ENCODE measurements around the gene SH3RF1. TPM values are rescaled to one million over a fixed set of nuclear protein-coding genes. Genes with fewer than 3 reads are reported as not detected.

The SH3RF1 gene
- total and polyA plus RNA-seq, 2 of the 13 experiments (the other 11 are each of a cell fraction or from before 2014, with no cell fraction given), result 3.1 to 3.2 TPM

DNA sequence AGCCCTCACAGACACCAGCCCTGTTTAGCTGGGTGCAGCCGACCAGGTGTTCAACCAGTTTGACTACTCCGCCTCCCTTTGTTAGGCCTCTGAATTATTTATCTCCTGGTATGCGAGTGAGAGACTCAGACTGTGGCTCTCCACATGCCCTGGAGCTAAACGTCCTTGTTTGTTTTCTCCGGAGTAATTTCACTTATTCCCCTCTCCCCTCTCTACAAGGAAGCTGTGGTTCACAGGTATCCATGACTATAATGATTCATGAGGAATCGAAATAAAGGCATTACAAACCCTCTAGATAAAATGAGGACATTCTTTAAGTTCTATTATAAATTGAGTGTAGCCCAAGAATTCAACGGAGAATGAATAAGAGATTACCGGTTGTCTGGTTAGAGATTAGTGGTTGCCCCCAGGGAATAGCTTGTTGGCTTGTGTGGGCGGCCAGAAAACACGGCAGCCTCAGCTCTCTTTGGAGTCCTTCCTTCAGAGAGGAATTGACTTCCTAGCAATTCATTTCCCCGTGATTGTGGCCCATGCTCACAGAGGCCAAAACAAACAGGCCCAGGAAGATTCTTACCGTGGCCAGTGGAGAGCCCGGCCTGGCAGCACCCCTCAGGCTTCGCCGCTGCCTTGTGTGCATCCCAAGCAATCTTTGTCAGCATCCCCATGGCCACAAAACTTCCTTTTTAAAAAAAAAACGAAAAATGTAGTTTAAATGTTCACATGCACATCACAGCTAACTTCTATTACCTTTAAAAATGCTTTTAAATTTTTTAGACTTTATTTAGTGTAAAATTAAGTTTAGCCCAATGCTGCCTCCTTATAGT, 200.5 kb downstream of the SH3RF1 start (continued):
- TF ChIP-seq CBX2 (IDR thresholded peaks at IDR 0.05; ENCODE audit: low read depth, low read length), result no peak
- no peak for TF ChIP-seq CBX2 (CRISPR knock-in tag; IDR thresholded peaks at IDR 0.05; ENCODE audit: low read depth)
- no peak for TF ChIP-seq ZSCAN20 (CRISPR knock-in tag; IDR thresholded peaks at IDR 0.05; ENCODE audit: borderline replicate concordance)

DNA sequence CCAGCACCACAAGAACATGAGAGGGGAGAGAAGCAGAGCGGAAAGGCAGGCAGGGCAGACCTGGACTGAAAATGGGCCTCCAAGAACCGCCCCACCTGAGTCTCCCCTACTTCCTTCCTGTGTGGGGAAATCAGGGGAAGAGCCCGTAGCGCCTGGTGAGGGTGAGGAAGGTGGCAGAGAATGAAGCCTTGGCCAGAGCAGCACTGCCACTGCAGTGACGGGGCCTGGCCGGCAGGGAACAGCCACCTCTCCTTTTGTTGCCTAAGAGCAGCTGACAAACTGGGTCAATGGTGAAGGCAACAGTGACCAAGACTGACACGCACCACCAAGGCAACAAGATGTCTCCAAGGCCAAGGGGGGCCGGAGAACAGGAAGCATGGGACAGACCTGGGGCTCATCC, 202.3 kb downstream of the SH3RF1 start:
- in situ Hi-C loops (cut with HindIII; ENCODE audit: extremely low pct_ligation_motif_present, low pct_unique_long_range_greater_than_20kb) (no loop called here), intact Hi-C loops (cut with micrococcal nuclease; ENCODE audit: unreplicated experiment) (no loop called here)
- Histone ChIP-seq H3K27me3 (ENCODE audit: control insufficient read depth in 1 of 2, insufficient read depth in 2 of 2, low read length in 2 of 2) (no peaks in the 10 kb centered on the region), H4K20me1 (ENCODE audit: insufficient read depth, low read length) (no peaks in the 10 kb centered on the region), H3K36me3 (replicated peaks in 1 of 2; ENCODE audit: control insufficient read depth in 1 of 2, insufficient read depth in 2 of 2, low read length in 2 of 2) (no peaks in the 10 kb centered on the region), H3K4me3 (replicated peaks in 1 of 3; ENCODE audit: insufficient read depth in 1 of 3, low read depth in 2 of 3, low read length in 3 of 3) (peak overlapping the region; percentile 15 to 56 (median 23); a peak in 3 of 6 replicates), H3K9ac (ENCODE audit: insufficient read depth, low read depth, low read length) (peak overlapping the region; percentile 20; the same call in 1 of the 2 replicates), H3K27ac (ENCODE audit: extremely low read length, insufficient read depth, low read length) (no peak overlapping the region), H2AFZ (ENCODE audit: low read length) (peak overlapping the region; percentile 76), H3K4me1 (ENCODE audit: insufficient read depth, low read length) (peaks cover 52% of the 10 kb centered on the region), H3K4me2 (ENCODE audit: low read depth, low read length) (peak overlapping the region; percentile 68), H3K9me3 (ENCODE audit: low read length) (peaks cover 8% of the 10 kb centered on the region; the same call in 1 of the 2 replicates), H3K79me2 (ENCODE audit: insufficient read depth, low read length) (no peaks in the 10 kb centered on the region)
- ATAC-seq (peak; percentile 85), DNase-seq (ENCODE audit: low spot score) (peak; percentile 39), FAIRE-seq (peak; percentile 69)
- POLR2A ChIA-PET, result interaction anchor here (0.6 to 1.2 kb wide), 3 partner anchors 12 to 58 kb away, joined by 3 read pairs; partner anchors contain the start of gene CBR4
- CTCF ChIA-PET (ENCODE audit: low intra/inter-chr PET ratio, low total read pairs), result interaction anchor here (1.7 kb wide), 1 partner anchor 43 kb away, joined by 3 read pairs; no protein-coding TSS in a partner anchor
- 22% methylated on average over 6 of the region's 8 CpGs for WGBS (ENCODE audit: low lambda C conversion rate)
- BruUV-seq (replicated peaks), result no TSS peak
- TF ChIP-seq ZBTB20 (CRISPR knock-in tag; IDR thresholded peaks at IDR 0.05; ENCODE audit: borderline replicate concordance, low read depth) (no peak), CEBPB (IDR thresholded peaks at IDR 0.05; ENCODE audit: borderline replicate concordance, low read depth, low read length) (peak; percentile 66; the same call in 1 of the 2 replicates), SIX4 (CRISPR knock-in tag; IDR thresholded peaks at IDR 0.05) (0 out of 2 replicates have a peak, but pooled peaks have one; percentile 9), ZNF724P (CRISPR knock-in tag; IDR thresholded peaks at IDR 0.05; ENCODE audit: borderline replicate concordance) (0 out of 2 replicates have a peak, but pooled peaks have one; percentile 37), ZNF292 (CRISPR knock-in tag; IDR thresholded peaks at IDR 0.05; ENCODE audit: borderline replicate concordance, low read depth) (peak; percentile 64; the same call in 1 of the 2 replicates), ZNF850 (CRISPR knock-in tag; conservative IDR thresholded peaks at IDR 0.05) (no peak), STAG1 (CRISPR knock-in tag; IDR thresholded peaks at IDR 0.05) (peak; percentile 62), ZNF12 (CRISPR knock-in tag; IDR thresholded peaks at IDR 0.05) (no peak), CBX5 (CRISPR knock-in tag; IDR thresholded peaks at IDR 0.05; ENCODE audit: borderline replicate concordance) (peak; percentile 67), RXRB (CRISPR knock-in tag; IDR thresholded peaks at IDR 0.05; ENCODE audit: borderline replicate concordance) (peak; percentile 90)
- TF ChIP-seq, protein P1, sequence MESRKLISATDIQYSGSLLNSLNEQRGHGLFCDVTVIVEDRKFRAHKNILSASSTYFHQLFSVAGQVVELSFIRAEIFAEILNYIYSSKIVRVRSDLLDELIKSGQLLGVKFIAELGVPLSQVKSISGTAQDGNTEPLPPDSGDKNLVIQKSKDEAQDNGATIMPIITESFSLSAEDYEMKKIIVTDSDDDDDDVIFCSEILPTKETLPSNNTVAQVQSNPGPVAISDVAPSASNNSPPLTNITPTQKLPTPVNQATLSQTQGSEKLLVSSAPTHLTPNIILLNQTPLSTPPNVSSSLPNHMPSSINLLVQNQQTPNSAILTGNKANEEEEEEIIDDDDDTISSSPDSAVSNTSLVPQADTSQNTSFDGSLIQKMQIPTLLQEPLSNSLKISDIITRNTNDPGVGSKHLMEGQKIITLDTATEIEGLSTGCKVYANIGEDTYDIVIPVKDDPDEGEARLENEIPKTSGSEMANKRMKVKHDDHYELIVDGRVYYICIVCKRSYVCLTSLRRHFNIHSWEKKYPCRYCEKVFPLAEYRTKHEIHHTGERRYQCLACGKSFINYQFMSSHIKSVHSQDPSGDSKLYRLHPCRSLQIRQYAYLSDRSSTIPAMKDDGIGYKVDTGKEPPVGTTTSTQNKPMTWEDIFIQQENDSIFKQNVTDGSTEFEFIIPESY (CRISPR knock-in tag; IDR thresholded peaks at IDR 0.05), result peak; percentile 54; the same call in 1 of the 2 replicates
- TF ChIP-seq, protein P2, sequence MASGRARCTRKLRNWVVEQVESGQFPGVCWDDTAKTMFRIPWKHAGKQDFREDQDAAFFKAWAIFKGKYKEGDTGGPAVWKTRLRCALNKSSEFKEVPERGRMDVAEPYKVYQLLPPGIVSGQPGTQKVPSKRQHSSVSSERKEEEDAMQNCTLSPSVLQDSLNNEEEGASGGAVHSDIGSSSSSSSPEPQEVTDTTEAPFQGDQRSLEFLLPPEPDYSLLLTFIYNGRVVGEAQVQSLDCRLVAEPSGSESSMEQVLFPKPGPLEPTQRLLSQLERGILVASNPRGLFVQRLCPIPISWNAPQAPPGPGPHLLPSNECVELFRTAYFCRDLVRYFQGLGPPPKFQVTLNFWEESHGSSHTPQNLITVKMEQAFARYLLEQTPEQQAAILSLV (CRISPR knock-in tag; IDR thresholded peaks at IDR 0.05; ENCODE audit: borderline replicate concordance), result no peak
- TF ChIP-seq, protein P3, sequence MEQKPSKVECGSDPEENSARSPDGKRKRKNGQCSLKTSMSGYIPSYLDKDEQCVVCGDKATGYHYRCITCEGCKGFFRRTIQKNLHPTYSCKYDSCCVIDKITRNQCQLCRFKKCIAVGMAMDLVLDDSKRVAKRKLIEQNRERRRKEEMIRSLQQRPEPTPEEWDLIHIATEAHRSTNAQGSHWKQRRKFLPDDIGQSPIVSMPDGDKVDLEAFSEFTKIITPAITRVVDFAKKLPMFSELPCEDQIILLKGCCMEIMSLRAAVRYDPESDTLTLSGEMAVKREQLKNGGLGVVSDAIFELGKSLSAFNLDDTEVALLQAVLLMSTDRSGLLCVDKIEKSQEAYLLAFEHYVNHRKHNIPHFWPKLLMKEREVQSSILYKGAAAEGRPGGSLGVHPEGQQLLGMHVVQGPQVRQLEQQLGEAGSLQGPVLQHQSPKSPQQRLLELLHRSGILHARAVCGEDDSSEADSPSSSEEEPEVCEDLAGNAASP (CRISPR knock-in tag; IDR thresholded peaks at IDR 0.05; ENCODE audit: borderline replicate concordance), result 0 out of 2 replicates have a peak, but pooled peaks have one; percentile 17
- TF ChIP-seq, protein P4, sequence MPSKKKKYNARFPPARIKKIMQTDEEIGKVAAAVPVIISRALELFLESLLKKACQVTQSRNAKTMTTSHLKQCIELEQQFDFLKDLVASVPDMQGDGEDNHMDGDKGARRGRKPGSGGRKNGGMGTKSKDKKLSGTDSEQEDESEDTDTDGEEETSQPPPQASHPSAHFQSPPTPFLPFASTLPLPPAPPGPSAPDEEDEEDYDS (CRISPR knock-in tag; IDR thresholded peaks at IDR 0.05), result 0 out of 2 replicates have a peak, but pooled peaks have one; percentile 23

Measured in HepG2 (cell line).